ENCODE data around the gene PTPRG.
"Not testable (repeated sequence)": the region's sequence is repeated elsewhere in the genome, so short reads cannot be mapped to it uniquely, and the experiment has no call there.

The PTPRG gene

GRCh38 chr3:61808999-61809398 is 247.6 kb downstream of the PTPRG start:
- no peak for DNase-seq

- DNase-seq: peak; percentile 66
Observed at GRCh38 chr3:61809879-61810278, 248.5 kb downstream of the PTPRG start.

- no peak for DNase-seq
Observed at GRCh38 chr3:61810953-61811497, 249.7 kb downstream of the PTPRG start.

GRCh38 chr3:61811652-61812051 is 250.3 kb downstream of the PTPRG start:
- no peak for DNase-seq

GRCh38 chr3:61812085-61812484 is 250.7 kb downstream of the PTPRG start:
- DNase-seq: no peak

GRCh38 chr3:61812517-61812916 is 251.1 kb downstream of the PTPRG start:
- no peak for DNase-seq

- DNase-seq: no peak
Observed at GRCh38 chr3:61813636-61814035, 252.3 kb downstream of the PTPRG start.

- DNase-seq: no peak
Observed at GRCh38 chr3:61814674-61815073, 253.3 kb downstream of the PTPRG start.

GRCh38 chr3:61816304-61816703 is 254.9 kb downstream of the PTPRG start:
- not testable (repeated sequence) for DNase-seq

GRCh38 chr3:61819861-61820260 is 258.5 kb downstream of the PTPRG start:
- DNase-seq: no peak

GRCh38 chr3:61820306-61820992 is 259.1 kb downstream of the PTPRG start:
- no peak for DNase-seq

- no peak for DNase-seq
Observed at GRCh38 chr3:61821823-61822251, 260.5 kb downstream of the PTPRG start.

GRCh38 chr3:61822588-61822987 is 261.2 kb downstream of the PTPRG start:
- no peak for DNase-seq

GRCh38 chr3:61824553-61825135 is 263.3 kb downstream of the PTPRG start:
- no peak for DNase-seq

GRCh38 chr3:61826161-61826560 is 264.8 kb downstream of the PTPRG start:
- no peak for DNase-seq

GRCh38 chr3:61828184-61828874 is 267.0 kb downstream of the PTPRG start:
- DNase-seq: no peak

GRCh38 chr3:61828880-61829721 is 267.7 kb downstream of the PTPRG start:
- DNase-seq: no peak

- no peak for DNase-seq
Observed at GRCh38 chr3:61829722-61830350, 268.5 kb downstream of the PTPRG start.

GRCh38 chr3:61831973-61832372 is 270.6 kb downstream of the PTPRG start:
- DNase-seq: no peak

GRCh38 chr3:61832375-61833229 is 271.2 kb downstream of the PTPRG start:
- DNase-seq: no peak

- no peak for DNase-seq
Observed at GRCh38 chr3:61839256-61839655, 277.9 kb downstream of the PTPRG start.
